D721Med (cell line): ENCODE data around the gene TBC1D8.

Experiments
- DNase-seq: peaks from one replicate; pipeline ENCODE4 v3.0.0; 2011; ENCODE audit warnings: low spot score; ENCODE audit not compliant: insufficient read length
- FAIRE-seq: peaks from 2 replicates; lab custom pipeline; 2011; peaks lifted over from hg19 to GRCh38; lab: Jason Lieb, UNC
- TF ChIP-seq, protein P1 (sequence below): IDR thresholded peaks from 2 replicates; pipeline ENCODE4 v1.5.1; 2012; ENCODE audit warnings: mild to moderate bottlenecking, control low read depth; ENCODE audit not compliant: insufficient read depth; ENCODE audit errors: missing control alignments

TBC1D8 gene

DNA sequence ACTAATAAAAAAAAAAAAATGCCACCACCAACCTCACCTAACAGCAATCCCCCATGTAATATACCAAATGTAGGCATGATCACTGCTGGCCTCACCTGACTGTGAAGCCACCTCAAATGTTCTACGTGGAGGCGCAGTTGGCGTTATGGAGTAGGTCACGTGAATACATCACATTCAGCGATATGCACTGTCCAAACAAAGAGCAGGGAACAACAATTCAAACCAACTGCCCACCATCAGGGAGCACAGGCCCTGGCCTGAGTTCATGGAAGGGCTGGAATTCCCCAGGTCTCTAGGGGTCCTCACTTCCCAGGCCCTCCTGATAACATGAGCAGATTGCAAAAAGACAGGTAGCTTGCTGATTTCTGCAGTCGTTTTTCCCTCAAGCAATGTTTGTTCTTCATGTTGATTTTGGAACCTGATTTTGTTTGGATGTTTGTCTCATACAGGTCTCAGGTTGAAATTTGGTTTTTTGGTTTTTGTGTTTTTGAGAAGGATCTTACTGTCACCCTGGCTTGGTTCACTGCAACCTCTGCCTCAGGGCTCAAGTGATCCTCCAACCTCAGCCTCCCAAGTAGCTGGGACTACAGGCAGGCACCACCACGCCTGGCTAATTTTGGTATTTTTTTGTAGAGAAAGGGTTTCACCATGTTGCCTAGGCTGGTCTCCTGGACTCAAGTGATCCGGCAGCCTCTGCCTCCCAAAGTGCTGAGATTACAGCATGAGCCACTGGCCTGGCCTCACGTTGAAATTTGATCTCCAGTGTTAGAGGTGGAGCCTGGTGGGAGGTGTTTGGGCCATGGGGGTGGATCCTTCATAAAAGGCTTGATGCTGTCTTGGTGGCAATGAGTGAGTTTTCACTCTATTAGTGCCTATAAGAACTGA, 15.5 kb downstream of the TBC1D8 start:
- TF ChIP-seq, protein P1, sequence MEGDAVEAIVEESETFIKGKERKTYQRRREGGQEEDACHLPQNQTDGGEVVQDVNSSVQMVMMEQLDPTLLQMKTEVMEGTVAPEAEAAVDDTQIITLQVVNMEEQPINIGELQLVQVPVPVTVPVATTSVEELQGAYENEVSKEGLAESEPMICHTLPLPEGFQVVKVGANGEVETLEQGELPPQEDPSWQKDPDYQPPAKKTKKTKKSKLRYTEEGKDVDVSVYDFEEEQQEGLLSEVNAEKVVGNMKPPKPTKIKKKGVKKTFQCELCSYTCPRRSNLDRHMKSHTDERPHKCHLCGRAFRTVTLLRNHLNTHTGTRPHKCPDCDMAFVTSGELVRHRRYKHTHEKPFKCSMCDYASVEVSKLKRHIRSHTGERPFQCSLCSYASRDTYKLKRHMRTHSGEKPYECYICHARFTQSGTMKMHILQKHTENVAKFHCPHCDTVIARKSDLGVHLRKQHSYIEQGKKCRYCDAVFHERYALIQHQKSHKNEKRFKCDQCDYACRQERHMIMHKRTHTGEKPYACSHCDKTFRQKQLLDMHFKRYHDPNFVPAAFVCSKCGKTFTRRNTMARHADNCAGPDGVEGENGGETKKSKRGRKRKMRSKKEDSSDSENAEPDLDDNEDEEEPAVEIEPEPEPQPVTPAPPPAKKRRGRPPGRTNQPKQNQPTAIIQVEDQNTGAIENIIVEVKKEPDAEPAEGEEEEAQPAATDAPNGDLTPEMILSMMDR, result no peak
- DNase-seq, result no peak
- FAIRE-seq, result no peak

DNA sequence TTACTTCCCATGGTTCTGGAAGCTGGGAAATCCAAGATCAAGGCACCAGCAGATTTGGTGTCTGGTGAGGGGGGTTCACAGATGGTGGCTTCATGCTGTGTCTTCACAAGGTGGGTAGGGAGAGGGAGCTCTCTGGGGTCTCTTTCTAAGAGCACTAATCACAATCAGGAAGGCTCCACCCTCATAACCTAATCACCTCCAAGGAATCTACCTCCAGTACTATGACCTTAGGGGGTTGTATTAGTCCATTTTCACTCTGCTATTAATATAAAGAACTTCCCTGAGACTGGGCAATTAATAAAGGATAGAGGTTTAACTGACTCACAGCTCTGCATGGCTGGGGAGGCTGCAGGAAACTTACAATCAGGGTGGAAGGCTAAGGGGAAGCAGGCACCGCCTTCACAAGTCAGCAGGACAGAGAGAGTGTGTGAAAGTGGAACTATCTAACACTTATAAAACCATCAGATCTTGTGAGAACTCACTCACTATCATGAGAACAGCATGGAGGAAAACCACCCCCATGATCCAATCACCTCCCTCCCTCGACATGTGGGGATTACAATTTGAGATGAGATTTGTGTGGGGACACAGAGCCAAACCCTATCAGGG, 17.6 kb downstream of the TBC1D8 start:
- FAIRE-seq (no peak), DNase-seq (no peak)
- TF ChIP-seq, protein P1, result no peak

DNA sequence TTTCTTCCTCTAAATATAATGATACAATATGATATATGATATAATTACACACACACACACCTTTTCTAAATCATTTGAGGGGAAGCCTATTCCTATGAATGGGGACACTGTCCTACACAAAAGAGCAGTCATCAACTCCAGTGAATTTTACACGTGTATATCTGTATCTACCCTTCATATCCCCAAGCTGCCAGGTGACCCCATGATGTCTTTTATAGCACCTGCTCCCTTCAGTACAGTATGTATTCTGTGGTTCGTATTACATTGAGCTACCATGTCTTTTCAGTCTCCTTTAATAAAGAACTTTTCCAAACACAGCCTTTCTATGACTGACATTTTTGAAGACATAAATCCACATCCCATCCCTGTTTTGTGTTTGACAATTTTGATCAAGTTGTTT, 19.0 kb downstream of the TBC1D8 start:
- DNase-seq, result no peak
- TF ChIP-seq, protein P1, result no peak
- no peak for FAIRE-seq

DNA sequence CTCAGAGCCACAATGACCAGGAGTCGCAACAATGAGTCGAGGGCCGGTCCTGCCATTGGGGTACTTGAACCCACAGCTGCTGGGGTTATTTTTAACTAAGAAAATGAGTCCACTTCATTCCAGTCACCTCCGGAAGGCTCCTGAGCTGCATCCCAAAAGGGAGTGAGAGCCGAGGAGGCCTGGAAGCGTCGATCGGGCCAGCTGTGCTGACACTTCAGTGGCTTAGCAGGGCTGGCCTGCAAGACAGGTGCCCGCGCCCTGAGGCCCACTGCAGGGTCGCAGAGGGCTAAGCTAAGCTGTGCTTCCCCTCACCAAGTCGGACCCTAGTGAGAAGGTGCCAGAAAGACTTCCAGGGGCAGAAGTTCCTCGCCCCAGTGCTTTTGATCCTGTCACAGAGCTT, 21.1 kb downstream of the TBC1D8 start:
- no peak for DNase-seq
- TF ChIP-seq, protein P1, result no peak
- FAIRE-seq, result no peak

DNA sequence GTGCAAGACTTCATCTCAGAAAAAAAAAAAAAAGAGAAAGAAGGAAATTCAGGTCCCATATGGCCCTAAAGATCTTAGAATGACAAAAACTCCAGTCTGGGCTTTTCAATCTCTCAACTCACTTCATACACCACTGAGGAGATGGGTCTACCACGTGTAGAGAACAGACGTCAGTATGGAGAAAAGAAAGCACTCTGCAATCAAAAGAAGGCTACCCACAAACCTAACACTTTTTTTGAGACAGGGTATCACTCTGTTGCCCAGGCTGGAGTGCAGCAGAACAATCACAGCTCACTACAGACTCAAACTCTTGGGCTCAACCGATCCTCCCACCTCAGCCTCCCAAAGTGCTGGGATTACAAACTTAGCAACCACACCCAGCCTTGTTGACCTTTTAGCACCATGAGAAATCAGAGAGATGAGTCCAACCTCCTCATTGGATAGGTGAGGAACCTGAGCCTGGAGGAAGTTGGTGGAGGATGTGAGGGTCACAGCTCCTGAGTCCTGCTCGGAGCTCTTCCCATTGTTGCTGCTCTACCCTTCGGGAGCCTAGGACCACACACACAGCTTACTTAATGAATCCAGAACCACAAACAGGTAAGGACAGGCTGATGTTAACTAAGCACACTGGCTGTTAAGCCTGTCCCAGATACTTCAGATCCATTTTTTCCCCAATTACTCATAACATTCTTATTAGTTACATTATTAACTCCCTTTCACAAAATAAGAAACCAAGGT, 23.7 kb downstream of the TBC1D8 start:
- TF ChIP-seq, protein P1, result no peak
- no peak for FAIRE-seq
- DNase-seq, result no peak

DNA sequence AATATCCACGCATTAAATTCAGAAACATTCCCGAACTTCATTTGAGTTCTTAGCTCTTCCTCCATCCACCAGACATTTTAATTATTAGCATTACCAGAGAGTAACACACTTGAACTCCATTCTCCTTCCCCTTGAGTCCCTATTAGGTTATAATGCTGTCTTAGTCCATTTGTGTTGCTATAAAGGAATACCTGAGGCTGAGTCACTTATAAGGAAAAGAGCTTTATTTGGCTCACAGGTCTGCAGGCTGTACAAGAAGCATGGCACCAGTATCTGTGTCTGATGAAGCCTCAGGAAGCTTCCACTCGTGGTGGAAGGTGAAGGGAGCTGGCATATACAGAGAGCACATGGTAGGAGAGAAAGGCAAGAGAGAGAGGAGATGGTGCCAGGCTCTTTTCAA, 25.4 kb downstream of the TBC1D8 start:
- DNase-seq (no peak), FAIRE-seq (no peak)
- TF ChIP-seq, protein P1, result no peak
